GM10266 (cell line): ENCODE data around the gene NOP10.

Experiments
- DNase-seq: peaks from one replicate; pipeline ENCODE4 v3.0.0; 2012; ENCODE audit errors: extremely low spot score
- TF ChIP-seq, protein P1 (sequence below): IDR thresholded peaks from 2 replicates; pipeline ENCODE4 v1.5.1; 2012; ENCODE audit warnings: mild to moderate bottlenecking, low read depth; ENCODE audit not compliant: control insufficient read depth, insufficient read depth; ENCODE audit errors: missing control alignments

The NOP10 gene

DNA sequence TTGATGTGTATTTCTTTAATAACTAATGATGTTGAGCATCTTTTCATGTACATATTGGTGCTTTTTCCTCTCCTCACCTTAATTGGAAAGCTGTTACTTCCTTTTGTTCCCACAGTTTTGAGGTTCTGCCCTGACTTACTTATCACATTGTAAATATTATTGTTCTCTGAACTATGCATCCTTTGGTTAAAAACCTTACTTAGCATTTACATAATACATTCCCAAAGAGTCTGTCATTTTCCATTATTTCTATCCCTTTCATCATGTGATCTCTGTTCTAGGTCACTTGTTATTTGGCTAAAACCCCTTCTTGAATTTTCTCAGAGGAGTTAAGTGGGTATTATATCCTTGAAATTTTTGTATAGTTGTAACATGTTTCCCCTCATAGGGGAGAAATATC is 38.3 kb downstream of the NOP10 start:
- DNase-seq, result no peak
- TF ChIP-seq, protein P1, sequence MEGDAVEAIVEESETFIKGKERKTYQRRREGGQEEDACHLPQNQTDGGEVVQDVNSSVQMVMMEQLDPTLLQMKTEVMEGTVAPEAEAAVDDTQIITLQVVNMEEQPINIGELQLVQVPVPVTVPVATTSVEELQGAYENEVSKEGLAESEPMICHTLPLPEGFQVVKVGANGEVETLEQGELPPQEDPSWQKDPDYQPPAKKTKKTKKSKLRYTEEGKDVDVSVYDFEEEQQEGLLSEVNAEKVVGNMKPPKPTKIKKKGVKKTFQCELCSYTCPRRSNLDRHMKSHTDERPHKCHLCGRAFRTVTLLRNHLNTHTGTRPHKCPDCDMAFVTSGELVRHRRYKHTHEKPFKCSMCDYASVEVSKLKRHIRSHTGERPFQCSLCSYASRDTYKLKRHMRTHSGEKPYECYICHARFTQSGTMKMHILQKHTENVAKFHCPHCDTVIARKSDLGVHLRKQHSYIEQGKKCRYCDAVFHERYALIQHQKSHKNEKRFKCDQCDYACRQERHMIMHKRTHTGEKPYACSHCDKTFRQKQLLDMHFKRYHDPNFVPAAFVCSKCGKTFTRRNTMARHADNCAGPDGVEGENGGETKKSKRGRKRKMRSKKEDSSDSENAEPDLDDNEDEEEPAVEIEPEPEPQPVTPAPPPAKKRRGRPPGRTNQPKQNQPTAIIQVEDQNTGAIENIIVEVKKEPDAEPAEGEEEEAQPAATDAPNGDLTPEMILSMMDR, result no peak

- no peak for DNase-seq
- TF ChIP-seq, protein P1, result no peak
These were observed 41.9 kb downstream of the NOP10 start for GRCh38 chr15:34301058-34301457.

DNA sequence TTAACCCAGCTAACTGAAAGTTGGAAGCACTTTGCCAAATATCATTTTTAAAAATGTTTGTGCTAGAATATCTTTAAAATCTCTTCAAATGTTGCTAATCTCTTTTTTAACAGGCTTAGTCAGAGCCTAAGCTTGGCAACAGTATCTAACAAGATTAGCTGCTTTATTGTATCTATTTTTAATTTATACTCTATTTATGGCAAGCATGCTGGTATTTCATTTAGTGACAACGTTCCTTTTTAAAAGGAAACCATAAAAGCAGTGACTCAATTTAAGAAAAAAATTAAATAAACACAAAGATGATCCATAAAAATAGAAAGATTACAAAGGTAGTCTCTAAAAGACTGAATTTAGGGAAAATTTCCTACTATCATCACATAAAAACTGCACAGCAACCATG is 45.9 kb downstream of the NOP10 start:
- TF ChIP-seq, protein P1, result no peak
- DNase-seq, result no peak

- DNase-seq, result no peak
- TF ChIP-seq, protein P1, result no peak
These were observed 50.3 kb downstream of the NOP10 start for GRCh38 chr15:34292621-34293020.
